Activated naive CD4-positive, alpha-beta T cell treated with anti-CD3 and anti-CD28 coated beads, Interleukin-2, amount 50 U/mL, for 24 hours (primary cell): ENCODE measurements around the gene MAGI1.

Experiments
- H3K27ac Mint-ChIP-seq: one replicate; pipeline ENCODE4 v1.8.0; 2021; ENCODE audit warnings: mild to moderate bottlenecking, mixed read lengths
- H3K27me3 Mint-ChIP-seq: one replicate; pipeline ENCODE4 v1.8.0; 2021; ENCODE audit warnings: mixed read lengths
- H3K36me3 Mint-ChIP-seq: one replicate; pipeline ENCODE4 v1.8.0; 2021; ENCODE audit warnings: mixed read lengths
- H3K4me1 Mint-ChIP-seq: one replicate; pipeline ENCODE4 v1.8.0; 2021; ENCODE audit warnings: mixed read lengths
- H3K4me3 Mint-ChIP-seq: one replicate; pipeline ENCODE4 v1.8.0; 2021; ENCODE audit warnings: mild to moderate bottlenecking, mixed read lengths
- H3K9me3 Mint-ChIP-seq: one replicate; pipeline ENCODE4 v1.8.0; 2021; ENCODE audit warnings: mixed read lengths

MAGI1 gene

GRCh38 chr3:65796676-65797075 lies 242.0 kb downstream of the MAGI1 start:
- Mint-ChIP-seq H3K27ac (no peak overlapping the region), H3K27me3 (no peaks in the 10 kb centered on the region), H3K4me1 (no peaks in the 10 kb centered on the region)

GRCh38 chr3:65795166-65795565 lies 243.6 kb downstream of the MAGI1 start:
- Mint-ChIP-seq H3K4me1 (no peaks in the 10 kb centered on the region), H3K27ac (no peak overlapping the region), H3K9me3 (no peaks in the 10 kb centered on the region), H3K27me3 (no peaks in the 10 kb centered on the region), H3K4me3 (no peak overlapping the region), H3K36me3 (no peaks in the 10 kb centered on the region)

More at GRCh38 chr3:65796676-65797075, 242.0 kb downstream of the MAGI1 start:
- no peaks in the 10 kb centered on the region for H3K9me3 Mint-ChIP-seq
- no peaks in the 10 kb centered on the region for H3K36me3 Mint-ChIP-seq
- no peak overlapping the region for H3K4me3 Mint-ChIP-seq

- H3K27me3 Mint-ChIP-seq: no peaks in the 10 kb centered on the region
- no peaks in the 10 kb centered on the region for H3K9me3 Mint-ChIP-seq
- H3K4me3 Mint-ChIP-seq: no peak overlapping the region
Observed at GRCh38 chr3:65793495-65794200, 245.1 kb downstream of the MAGI1 start.

GRCh38 chr3:65788461-65788860 lies 250.3 kb downstream of the MAGI1 start:
- Mint-ChIP-seq H3K27ac (no peak overlapping the region), H3K4me1 (no peaks in the 10 kb centered on the region), H3K27me3 (peaks cover 2% of the 10 kb centered on the region), H3K36me3 (no peaks in the 10 kb centered on the region), H3K9me3 (peaks cover 8% of the 10 kb centered on the region), H3K4me3 (no peak overlapping the region)

More at GRCh38 chr3:65793495-65794200, 245.1 kb downstream of the MAGI1 start:
- Mint-ChIP-seq H3K36me3 (no peaks in the 10 kb centered on the region), H3K27ac (no peak overlapping the region), H3K4me1 (no peaks in the 10 kb centered on the region)

- no peaks in the 10 kb centered on the region for H3K4me1 Mint-ChIP-seq
- no peaks in the 10 kb centered on the region for H3K36me3 Mint-ChIP-seq
- no peak overlapping the region for H3K4me3 Mint-ChIP-seq
- H3K9me3 Mint-ChIP-seq: peaks cover 8% of the 10 kb centered on the region
- no peak overlapping the region for H3K27ac Mint-ChIP-seq
- peaks cover 4% of the 10 kb centered on the region for H3K27me3 Mint-ChIP-seq
Observed at GRCh38 chr3:65787827-65788226, 250.9 kb downstream of the MAGI1 start.

GRCh38 chr3:65787340-65787739 lies 251.4 kb downstream of the MAGI1 start:
- no peak overlapping the region for H3K27ac Mint-ChIP-seq
- H3K9me3 Mint-ChIP-seq: peaks cover 8% of the 10 kb centered on the region
- peaks cover 4% of the 10 kb centered on the region for H3K27me3 Mint-ChIP-seq
- no peaks in the 10 kb centered on the region for H3K36me3 Mint-ChIP-seq
- no peak overlapping the region for H3K4me3 Mint-ChIP-seq
- no peaks in the 10 kb centered on the region for H3K4me1 Mint-ChIP-seq

- Mint-ChIP-seq H3K4me1 (no peaks in the 10 kb centered on the region), H3K36me3 (no peaks in the 10 kb centered on the region), H3K27me3 (peaks cover 4% of the 10 kb centered on the region), H3K4me3 (no peak overlapping the region), H3K9me3 (peaks cover 8% of the 10 kb centered on the region), H3K27ac (no peak overlapping the region)
Observed at GRCh38 chr3:65786890-65787289, 251.8 kb downstream of the MAGI1 start.

- Mint-ChIP-seq H3K4me1 (no peaks in the 10 kb centered on the region), H3K27ac (no peak overlapping the region), H3K36me3 (no peaks in the 10 kb centered on the region), H3K27me3 (peaks cover 4% of the 10 kb centered on the region), H3K9me3 (peaks cover 8% of the 10 kb centered on the region), H3K4me3 (no peak overlapping the region)
Observed at GRCh38 chr3:65785065-65785645, 253.6 kb downstream of the MAGI1 start.

- no peaks in the 10 kb centered on the region for H3K36me3 Mint-ChIP-seq
- H3K4me3 Mint-ChIP-seq: no peak overlapping the region
- no peak overlapping the region for H3K27ac Mint-ChIP-seq
- peaks cover 4% of the 10 kb centered on the region for H3K27me3 Mint-ChIP-seq
- H3K9me3 Mint-ChIP-seq: peaks cover 8% of the 10 kb centered on the region
- H3K4me1 Mint-ChIP-seq: no peaks in the 10 kb centered on the region
Observed at GRCh38 chr3:65783117-65783516, 255.6 kb downstream of the MAGI1 start.

GRCh38 chr3:65781594-65781993 lies 257.1 kb downstream of the MAGI1 start:
- H3K27me3 Mint-ChIP-seq: peaks cover 2% of the 10 kb centered on the region
- no peaks in the 10 kb centered on the region for H3K36me3 Mint-ChIP-seq
- no peaks in the 10 kb centered on the region for H3K9me3 Mint-ChIP-seq
- H3K27ac Mint-ChIP-seq: no peak overlapping the region
- no peaks in the 10 kb centered on the region for H3K4me1 Mint-ChIP-seq
- no peak overlapping the region for H3K4me3 Mint-ChIP-seq

- Mint-ChIP-seq H3K4me1 (no peaks in the 10 kb centered on the region), H3K27ac (no peak overlapping the region), H3K36me3 (no peaks in the 10 kb centered on the region), H3K27me3 (peaks cover 2% of the 10 kb centered on the region), H3K9me3 (no peaks in the 10 kb centered on the region), H3K4me3 (no peak overlapping the region)
Observed at GRCh38 chr3:65779390-65779789, 259.3 kb downstream of the MAGI1 start.

- no peaks in the 10 kb centered on the region for H3K4me1 Mint-ChIP-seq
- no peak overlapping the region for H3K4me3 Mint-ChIP-seq
- no peaks in the 10 kb centered on the region for H3K9me3 Mint-ChIP-seq
- peaks cover 2% of the 10 kb centered on the region for H3K27me3 Mint-ChIP-seq
- no peak overlapping the region for H3K27ac Mint-ChIP-seq
- H3K36me3 Mint-ChIP-seq: no peaks in the 10 kb centered on the region
Observed at GRCh38 chr3:65778968-65779367, 259.8 kb downstream of the MAGI1 start.

GRCh38 chr3:65777050-65777449 lies 261.7 kb downstream of the MAGI1 start:
- H3K36me3 Mint-ChIP-seq: no peaks in the 10 kb centered on the region
- no peaks in the 10 kb centered on the region for H3K9me3 Mint-ChIP-seq

GRCh38 chr3:65776494-65776893 lies 262.2 kb downstream of the MAGI1 start:
- H3K4me1 Mint-ChIP-seq: no peaks in the 10 kb centered on the region
- H3K9me3 Mint-ChIP-seq: no peaks in the 10 kb centered on the region
- H3K36me3 Mint-ChIP-seq: no peaks in the 10 kb centered on the region
- H3K27ac Mint-ChIP-seq: no peak overlapping the region
- H3K4me3 Mint-ChIP-seq: no peak overlapping the region
- H3K27me3 Mint-ChIP-seq: no peaks in the 10 kb centered on the region

More at GRCh38 chr3:65777050-65777449, 261.7 kb downstream of the MAGI1 start:
- Mint-ChIP-seq H3K4me1 (no peaks in the 10 kb centered on the region), H3K27me3 (no peaks in the 10 kb centered on the region), H3K4me3 (no peak overlapping the region), H3K27ac (no peak overlapping the region)

GRCh38 chr3:65776081-65776480 lies 262.6 kb downstream of the MAGI1 start:
- H3K4me1 Mint-ChIP-seq: no peaks in the 10 kb centered on the region
- no peaks in the 10 kb centered on the region for H3K9me3 Mint-ChIP-seq
- no peaks in the 10 kb centered on the region for H3K36me3 Mint-ChIP-seq
- H3K27ac Mint-ChIP-seq: no peak overlapping the region
- no peaks in the 10 kb centered on the region for H3K27me3 Mint-ChIP-seq
- H3K4me3 Mint-ChIP-seq: no peak overlapping the region

GRCh38 chr3:65772758-65773157 lies 266.0 kb downstream of the MAGI1 start:
- H3K9me3 Mint-ChIP-seq: no peaks in the 10 kb centered on the region
- no peak overlapping the region for H3K27ac Mint-ChIP-seq
- no peaks in the 10 kb centered on the region for H3K4me1 Mint-ChIP-seq
- H3K36me3 Mint-ChIP-seq: no peaks in the 10 kb centered on the region
- no peak overlapping the region for H3K4me3 Mint-ChIP-seq
- no peaks in the 10 kb centered on the region for H3K27me3 Mint-ChIP-seq
